Endothelial cell of umbilical vein (primary cell): ENCODE measurements around the gene CTPS1.

Source experiments
- CTCF ChIP-seq, 2 donors: IDR thresholded peaks; 1 replicate in 1 of 2; 2 replicates in 1 of 2; pipeline ENCODE4 v1.5.1; 2011; ENCODE audit warnings: low read length in 2 of 2, mild to moderate bottlenecking in 2 of 2, moderate library complexity in 2 of 2, control low read depth in 1 of 2, inconsistent platforms in 1 of 2, low read depth in 1 of 2; ENCODE audit not compliant: insufficient read depth in 1 of 2; ENCODE audit errors: extremely low read depth in 1 of 2
- EZH2 ChIP-seq: IDR thresholded peaks from 2 replicates; pipeline ENCODE4 v1.6.1; 2012; ENCODE audit warnings: borderline replicate concordance, low read depth, mild to moderate bottlenecking, moderate library complexity, low read length, inconsistent platforms; ENCODE audit not compliant: severe bottlenecking
- FOS ChIP-seq: IDR thresholded peaks from 2 replicates; pipeline ENCODE4 v1.6.1; 2011; ENCODE audit warnings: mild to moderate bottlenecking, low read length, moderate library complexity, borderline replicate concordance; ENCODE audit not compliant: insufficient read depth
- GATA2 ChIP-seq: IDR thresholded peaks from 2 replicates; pipeline ENCODE4 v1.7.0; 2011; ENCODE audit warnings: low read depth, mild to moderate bottlenecking, moderate library complexity, mixed read lengths, low read length; ENCODE audit not compliant: insufficient read length, insufficient read depth
- JUN ChIP-seq: IDR thresholded peaks from 2 replicates; pipeline ENCODE4 v1.6.1; 2011; ENCODE audit warnings: borderline replicate concordance, low read depth; ENCODE audit not compliant: insufficient read length, insufficient read depth
- MAX ChIP-seq: IDR thresholded peaks from 2 replicates; pipeline ENCODE4 v1.6.1; 2011; ENCODE audit not compliant: insufficient read depth, insufficient read length
- MYC ChIP-seq: IDR thresholded peaks from one replicate; pipeline ENCODE4 v1.6.1; 2011; ENCODE audit warnings: mild to moderate bottlenecking, low read depth, low read length
- POLR2A ChIP-seq: IDR thresholded peaks from 2 replicates; pipeline ENCODE4 v1.6.1; 2012; ENCODE audit warnings: low read depth, mild to moderate bottlenecking, control low read depth, low read length
- POLR2AphosphoS5 ChIP-seq: IDR thresholded peaks from 2 replicates; pipeline ENCODE4 v1.6.1; 2012; ENCODE audit warnings: low read depth, mild to moderate bottlenecking, control low read depth, low read length, moderate library complexity; ENCODE audit not compliant: insufficient read depth

GRCh38 chr1:41030872-41031616 is 51.5 kb downstream of the CTPS1 start:
- TF ChIP-seq CTCF (IDR thresholded peaks at IDR 0.05; ENCODE audit: extremely low read depth in 1 of 2, insufficient read depth in 1 of 2, low read depth in 1 of 2, low read length in 2 of 2), result no peak
- TF ChIP-seq POLR2AphosphoS5, result no peak
- TF ChIP-seq POLR2A, result no peak
- TF ChIP-seq MAX, result no peak
- TF ChIP-seq EZH2, result no peak
- no peak for TF ChIP-seq FOS
- no peak for TF ChIP-seq GATA2
- no peak for TF ChIP-seq MYC
- TF ChIP-seq JUN, result no peak
